HG02759 (cell line): ENCODE measurements around the gene SAMD4A.
"Not testable (repeated sequence)": the region's sequence is repeated elsewhere in the genome, so short reads cannot be mapped to it uniquely, and the experiment has no call there.

ENCODE experiments used
- ATAC-seq: cut with Tn5 transposase; IDR thresholded peaks from one replicate; pipeline ENCODE4 v1.9.1; 2021; ENCODE audit warnings: mild to moderate bottlenecking, moderate library complexity; ENCODE audit not compliant: unreplicated experiment

Gene SAMD4A

GRCh38 chr14:54752611-54753010 is 185.7 kb downstream of the SAMD4A start:
- not testable (repeated sequence) for ATAC-seq

DNA sequence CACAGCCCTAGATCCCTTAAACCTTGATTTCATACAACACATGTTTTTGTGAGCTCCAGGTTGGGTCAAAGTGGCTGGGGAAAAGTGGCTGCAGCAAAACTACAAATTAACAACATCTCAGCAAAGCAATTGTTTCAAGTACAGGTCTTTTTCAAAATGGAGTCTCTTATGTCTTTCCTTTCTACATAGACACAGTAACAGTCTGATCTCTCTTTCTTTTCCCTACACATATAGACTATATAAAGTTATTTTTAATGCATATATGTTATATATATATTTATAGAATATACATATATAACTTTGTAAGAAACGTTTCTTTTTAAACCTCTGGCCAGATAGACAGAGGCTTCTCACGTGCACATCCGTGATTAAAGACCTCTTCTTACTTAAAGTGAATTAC is 186.5 kb downstream of the SAMD4A start:
- ATAC-seq = not testable (repeated sequence)

- no peak for ATAC-seq
These were observed 187.2 kb downstream of the SAMD4A start for GRCh38 chr14:54754116-54754622.

GRCh38 chr14:54754623-54755386 is 187.9 kb downstream of the SAMD4A start:
- no peak for ATAC-seq

DNA sequence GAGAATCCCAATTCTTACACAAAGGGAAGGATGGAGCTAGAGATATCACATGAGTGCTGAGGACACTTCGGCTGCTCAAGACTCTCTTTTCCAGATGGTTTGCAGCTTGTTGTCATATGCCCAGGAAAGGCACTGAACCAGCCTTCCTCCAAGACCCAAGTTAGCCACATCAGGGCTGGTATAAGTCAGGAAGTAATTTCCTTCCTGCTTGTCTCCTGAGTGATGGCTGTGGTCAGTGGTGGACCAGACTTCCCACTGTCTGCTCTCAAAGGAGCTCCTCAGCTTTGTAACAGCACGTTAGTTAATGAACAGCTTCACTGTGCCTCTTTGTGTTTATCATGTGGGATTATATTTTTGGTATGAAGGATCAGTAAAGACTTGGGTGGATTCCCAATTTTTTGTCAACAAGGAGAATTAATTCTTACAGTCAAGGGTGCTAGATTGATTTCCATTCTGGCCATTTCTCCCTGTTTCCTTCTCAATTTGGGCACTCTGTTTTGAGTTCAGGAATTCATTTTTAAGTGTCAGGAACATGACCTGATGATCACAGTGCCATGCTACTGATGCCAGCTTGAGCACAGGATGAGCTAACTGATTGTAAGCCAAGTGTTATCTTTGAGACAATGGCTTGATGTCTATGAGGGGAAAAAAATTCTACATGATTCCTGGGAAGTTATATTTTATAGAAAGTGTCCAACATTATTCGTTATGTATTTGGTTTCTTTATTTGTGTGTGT is 189.9 kb downstream of the SAMD4A start:
- ATAC-seq = no peak

GRCh38 chr14:54758041-54758440 is 191.1 kb downstream of the SAMD4A start:
- no peak for ATAC-seq

GRCh38 chr14:54759982-54760585 is 193.2 kb downstream of the SAMD4A start:
- no peak for ATAC-seq

GRCh38 chr14:54760866-54761575 is 194.1 kb downstream of the SAMD4A start:
- no peak for ATAC-seq

- ATAC-seq = no peak
These were observed 194.9 kb downstream of the SAMD4A start for GRCh38 chr14:54761835-54762234.

DNA sequence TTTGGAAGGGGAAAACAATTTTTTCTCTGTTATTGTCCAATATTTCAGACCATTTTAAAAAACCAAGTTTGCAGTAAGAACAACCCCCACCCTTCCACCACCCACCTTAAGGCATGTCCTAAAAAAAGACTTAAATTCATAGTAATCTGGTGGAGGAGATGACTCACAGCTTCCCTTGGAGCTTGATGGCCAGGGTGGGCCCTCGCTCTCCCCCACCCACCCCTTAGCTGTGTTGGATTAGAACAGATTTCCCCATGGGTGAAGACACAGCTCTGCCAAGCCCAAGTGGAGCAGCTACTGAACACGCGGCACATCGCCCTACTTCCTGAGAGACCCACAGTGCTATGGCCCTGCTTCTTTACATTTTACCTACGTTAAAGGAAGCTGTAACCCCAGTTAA is 195.4 kb downstream of the SAMD4A start:
- ATAC-seq = no peak

GRCh38 chr14:54763761-54764160 is 196.8 kb downstream of the SAMD4A start:
- no peak for ATAC-seq

GRCh38 chr14:54766276-54767138 is 199.6 kb downstream of the SAMD4A start:
- no peak for ATAC-seq

DNA sequence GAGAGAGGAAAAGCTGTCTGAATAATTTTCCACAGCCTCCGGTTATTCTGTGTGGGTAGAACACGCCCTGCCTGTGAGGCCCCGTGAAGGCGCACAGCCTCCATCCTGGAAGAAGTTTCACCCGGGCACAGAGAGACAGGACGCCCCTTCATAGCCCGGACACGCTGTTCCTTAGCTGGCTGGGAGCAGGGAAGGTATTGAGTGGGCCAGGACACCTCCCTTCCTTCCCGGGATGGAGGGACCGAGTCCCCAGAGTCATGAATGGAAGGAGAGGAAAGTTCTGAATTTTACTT is 200.2 kb downstream of the SAMD4A start:
- ATAC-seq = no peak

GRCh38 chr14:54767450-54767849 is 200.5 kb downstream of the SAMD4A start:
- ATAC-seq = no peak

DNA sequence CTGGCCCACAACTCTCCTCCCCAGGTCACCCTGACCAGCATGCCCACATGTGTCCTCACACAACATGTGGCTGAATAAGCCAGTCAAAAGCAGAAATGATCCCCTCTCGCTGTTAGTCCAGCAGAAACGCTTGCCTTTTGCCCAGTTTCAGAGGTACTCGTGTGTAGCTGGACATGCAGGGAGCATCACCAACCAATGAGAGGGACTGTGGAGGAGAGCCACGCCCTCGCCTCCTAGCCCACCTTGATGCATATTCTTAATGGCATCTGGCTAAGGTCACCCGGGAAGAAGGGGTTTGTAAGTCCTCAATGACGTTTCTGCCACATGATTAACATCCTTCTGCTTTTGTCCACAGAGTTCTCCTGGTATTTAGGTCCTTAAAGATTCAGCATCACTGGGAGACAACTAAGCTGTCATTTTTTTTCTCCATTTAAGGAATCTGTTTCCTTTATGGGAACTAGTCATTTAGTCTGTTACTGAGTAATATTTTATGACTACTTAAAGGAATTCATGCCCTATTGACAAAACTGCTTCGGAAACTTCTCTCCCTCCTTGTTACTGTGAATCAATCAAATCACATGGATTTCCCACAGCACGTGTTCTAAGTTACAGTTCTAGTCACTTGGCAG is 201.7 kb downstream of the SAMD4A start:
- no peak for ATAC-seq

DNA sequence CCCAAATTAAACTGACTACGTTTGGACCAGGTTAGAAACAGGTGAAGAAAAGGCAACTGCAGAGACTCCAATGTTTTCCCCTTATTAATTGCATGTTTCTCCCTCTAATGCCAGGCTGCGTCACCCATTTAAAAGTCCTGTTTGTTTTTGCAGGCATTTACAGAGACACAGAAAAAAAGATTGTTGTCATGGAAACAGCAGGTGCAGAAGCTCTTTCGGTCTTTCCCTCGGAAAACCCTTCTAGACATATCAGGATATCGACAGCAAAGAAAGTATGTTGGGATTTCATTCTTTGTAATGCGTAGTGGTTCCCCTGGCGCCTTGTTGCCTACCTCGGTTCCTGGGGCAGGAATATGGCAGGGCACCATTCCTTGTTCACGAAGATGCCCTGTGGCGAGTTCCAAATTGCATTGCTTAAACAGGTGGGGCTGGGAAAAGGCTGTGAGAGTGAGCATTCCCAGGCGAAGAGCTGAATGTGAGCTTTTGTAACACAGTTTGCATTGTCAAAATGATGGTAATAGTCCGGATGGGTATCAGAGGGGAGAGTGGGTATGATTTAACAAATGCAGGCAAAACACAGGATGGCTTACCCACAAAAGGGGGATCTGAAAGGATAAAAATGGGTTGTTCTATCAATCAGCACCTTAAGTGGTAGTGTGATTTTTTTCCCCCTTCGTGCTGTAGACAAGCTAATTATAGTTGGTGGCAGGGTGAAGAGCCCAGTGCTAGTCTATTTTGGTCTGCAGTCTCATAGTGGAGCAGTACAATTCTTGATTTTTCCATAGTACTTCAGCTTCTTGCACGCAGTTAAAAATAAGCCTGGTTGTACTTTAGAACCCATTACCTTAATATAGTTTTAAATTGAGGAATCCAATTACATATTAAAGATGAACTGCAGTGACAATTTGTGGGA is 203.3 kb downstream of the SAMD4A start:
- ATAC-seq = no peak

GRCh38 chr14:54771411-54772027 is 204.6 kb downstream of the SAMD4A start:
- ATAC-seq = no peak

DNA sequence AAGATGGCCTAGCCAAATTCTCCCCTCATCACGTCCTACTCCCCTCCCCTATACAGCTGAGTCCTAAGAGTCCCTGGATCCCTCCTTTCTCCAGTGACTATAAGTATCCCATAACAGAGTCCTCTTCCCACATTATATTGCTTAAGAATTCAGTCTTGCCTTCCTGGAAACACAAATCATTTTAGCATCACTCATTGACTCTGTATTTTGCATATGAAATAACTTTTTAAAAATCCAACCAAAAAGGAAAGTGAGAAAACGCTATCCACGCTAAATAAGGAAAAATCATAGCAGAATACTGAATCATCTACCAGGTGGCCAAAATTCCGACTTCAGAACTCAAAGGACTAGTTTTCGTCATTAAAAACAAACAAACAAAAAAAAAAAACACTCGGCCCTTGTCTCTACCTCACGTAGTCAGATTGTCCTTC is 205.5 kb downstream of the SAMD4A start:
- no peak for ATAC-seq
